LoVo (cell line): ENCODE measurements around the gene GRIN2D.

ENCODE experiments used
- DNase-seq: peaks from one replicate; pipeline ENCODE4 v3.0.0-alpha.2; 2016; ENCODE audit warnings: low spot score

Gene GRIN2D

GRCh38 chr19:48442116-48443035 is 48.9 kb downstream of the GRIN2D start:
- DNase-seq = no peak

GRCh38 chr19:48443256-48443655 is 49.8 kb downstream of the GRIN2D start:
- no peak for DNase-seq
